H9 (cell line): ENCODE measurements around the gene C16orf74. TPM values are rescaled to one million over a fixed set of nuclear protein-coding genes. Genes with fewer than 3 reads are reported as not detected.

ENCODE experiments used
- DNase-seq: peaks from one replicate; pipeline ENCODE4 v3.0.0-alpha.2; 2017
- H2AFZ ChIP-seq: one replicate; pipeline ENCODE4 v1.6.1; 2013; ENCODE audit warnings: mild to moderate bottlenecking, low read length, control low read depth, moderate library complexity
- H2AK5ac ChIP-seq: 2 replicates; pipeline ENCODE4 v1.6.1; 2013; ENCODE audit warnings: low read length, control low read depth, mixed read lengths; ENCODE audit not compliant: insufficient read length
- H2BK120ac ChIP-seq: one replicate; pipeline ENCODE4 v1.6.1; 2013; ENCODE audit warnings: low read depth, mild to moderate bottlenecking, low read length, control low read depth, inconsistent platforms; ENCODE audit not compliant: poor library complexity, severe bottlenecking
- H2BK12ac ChIP-seq: 2 replicates; pipeline ENCODE4 v1.6.1; 2013; ENCODE audit warnings: low read length, control low read depth, mixed read lengths, low read depth; ENCODE audit not compliant: insufficient read length
- H2BK15ac ChIP-seq: 2 replicates; pipeline ENCODE4 v1.6.1; 2013; ENCODE audit warnings: low read depth, low read length, control low read depth
- H2BK20ac ChIP-seq: one replicate; pipeline ENCODE4 v1.6.1; 2013; ENCODE audit warnings: low read depth, mild to moderate bottlenecking, low read length, control low read depth, inconsistent platforms; ENCODE audit not compliant: poor library complexity, severe bottlenecking
- H2BK5ac ChIP-seq: 2 replicates; pipeline ENCODE4 v1.6.1; 2013; ENCODE audit warnings: low read length, control low read depth, mixed read lengths; ENCODE audit not compliant: insufficient read length
- H3K14ac ChIP-seq: 2 replicates; pipeline ENCODE4 v1.6.1; 2013; ENCODE audit warnings: low read length, control low read depth; ENCODE audit not compliant: insufficient read depth
- H3K18ac ChIP-seq: 2 replicates; pipeline ENCODE4 v1.6.1; 2013; ENCODE audit warnings: low read depth, mild to moderate bottlenecking, mixed read lengths, low read length, control low read depth; ENCODE audit not compliant: insufficient read length
- H3K23ac ChIP-seq: 2 replicates; pipeline ENCODE4 v1.6.1; 2013; ENCODE audit warnings: low read length, control low read depth, mixed read lengths, low read depth; ENCODE audit not compliant: insufficient read length
- H3K23me2 ChIP-seq: 2 replicates; pipeline ENCODE4 v1.6.1; 2013; ENCODE audit warnings: low read depth, mild to moderate bottlenecking, mixed read lengths, low read length, control low read depth; ENCODE audit not compliant: insufficient read length, poor library complexity, severe bottlenecking
- H3K27ac ChIP-seq: 2 replicates; pipeline ENCODE4 v1.5.1; 2013; ENCODE audit warnings: low read length, control low read depth, mixed read lengths, low read depth; ENCODE audit not compliant: insufficient read length
- H3K27me3 ChIP-seq: 2 replicates; pipeline ENCODE4 v1.6.1; 2013; ENCODE audit warnings: low read length, control low read depth, inconsistent platforms; ENCODE audit not compliant: insufficient read depth
- H3K4ac ChIP-seq: 2 replicates; pipeline ENCODE4 v1.6.1; 2013; ENCODE audit warnings: low read depth, mild to moderate bottlenecking, control low read depth, inconsistent platforms, low read length, moderate library complexity
- H3K4me1 ChIP-seq: 2 replicates; pipeline ENCODE4 v1.6.1; 2013; ENCODE audit warnings: low read length, control low read depth, inconsistent platforms; ENCODE audit not compliant: insufficient read depth
- H3K4me2 ChIP-seq: 2 replicates; pipeline ENCODE4 v1.6.1; 2013; ENCODE audit warnings: low read length, control low read depth, mixed read lengths; ENCODE audit not compliant: insufficient read length, insufficient read depth
- H3K56ac ChIP-seq: 2 replicates; pipeline ENCODE4 v1.6.1; 2013; ENCODE audit warnings: low read depth, mild to moderate bottlenecking, mixed read lengths, low read length, control low read depth; ENCODE audit not compliant: insufficient read length
- H3K79me1 ChIP-seq: 2 replicates; pipeline ENCODE4 v1.6.1; 2013; ENCODE audit warnings: low read depth, mild to moderate bottlenecking, moderate library complexity, low read length, control low read depth, inconsistent platforms; ENCODE audit not compliant: insufficient read depth, poor library complexity, severe bottlenecking
- H3K79me2 ChIP-seq: 2 replicates; pipeline ENCODE4 v1.6.1; 2013; ENCODE audit warnings: low read length, control low read depth, inconsistent platforms; ENCODE audit not compliant: insufficient read depth
- H3K9ac ChIP-seq: 2 replicates; pipeline ENCODE4 v1.6.1; 2013; ENCODE audit warnings: low read length, control low read depth, mixed read lengths; ENCODE audit not compliant: insufficient read length; ENCODE audit errors: extremely low read depth
- H3K9me3 ChIP-seq: one replicate; pipeline ENCODE4 v1.6.1; 2013; ENCODE audit warnings: low read depth, low read length, inconsistent platforms; ENCODE audit not compliant: control insufficient read depth
- H3T11ph ChIP-seq: one replicate; pipeline ENCODE4 v1.6.1; 2013; ENCODE audit warnings: mild to moderate bottlenecking, low read length, control low read depth, inconsistent platforms
- H4K20me1 ChIP-seq: one replicate; pipeline ENCODE4 v1.6.1; 2013; ENCODE audit not compliant: control insufficient read depth, insufficient read length, insufficient read depth
- H4K5ac ChIP-seq: 2 replicates; pipeline ENCODE4 v1.6.1; 2013; ENCODE audit warnings: low read depth, mild to moderate bottlenecking, mixed read lengths, low read length, control low read depth; ENCODE audit not compliant: insufficient read length
- H4K8ac ChIP-seq: replicated peaks from 2 replicates; pipeline ENCODE4 v1.6.1; 2013; ENCODE audit warnings: low read length, control low read depth, mixed read lengths, low read depth; ENCODE audit not compliant: insufficient read length
- H4K91ac ChIP-seq: 2 replicates; pipeline ENCODE4 v1.6.1; 2013; ENCODE audit warnings: low read depth, mild to moderate bottlenecking, moderate library complexity, mixed read lengths, low read length, control low read depth; ENCODE audit not compliant: insufficient read length
- H3K27ac Mint-ChIP-seq, 3 experiments: 2 replicates in 2 of 3; 3 replicates in 1 of 3; pipeline ENCODE4 v1.8.0; 2020 to 2021; ENCODE audit warnings: mixed read lengths in 3 of 3, mild to moderate bottlenecking in 1 of 3, moderate library complexity in 1 of 3
- H3K27me3 Mint-ChIP-seq: 2 replicates; pipeline ENCODE4 v1.8.0; 2021; ENCODE audit warnings: low read depth, mild to moderate bottlenecking, moderate library complexity, mixed read lengths
- H3K36me3 Mint-ChIP-seq, 3 experiments: 2 replicates in 2 of 3; 3 replicates in 1 of 3; pipeline ENCODE4 v1.8.0; 2020 to 2021; ENCODE audit warnings: low read depth in 3 of 3, mixed read lengths in 3 of 3; ENCODE audit not compliant: insufficient read depth in 1 of 3
- H3K4me1 Mint-ChIP-seq, 2 experiments: 2 replicates each; pipeline ENCODE4 v1.8.0; 2020; ENCODE audit warnings: mixed read lengths in 2 of 2
- H3K4me3 Mint-ChIP-seq, 2 experiments: 2 replicates in 1 of 2; 3 replicates in 1 of 2; pipeline ENCODE4 v1.8.0; 2020 to 2021; ENCODE audit warnings: mild to moderate bottlenecking in 2 of 2, mixed read lengths in 2 of 2, moderate library complexity in 1 of 2
- H3K9me3 Mint-ChIP-seq, 2 experiments: 2 replicates in 1 of 2; 3 replicates in 1 of 2; pipeline ENCODE4 v1.8.0; 2020; ENCODE audit warnings: mild to moderate bottlenecking in 2 of 2, mixed read lengths in 2 of 2, moderate library complexity in 1 of 2
- WGBS: extraction: QIAGEN DNeasy Blood & Tissue Kit; methylation state at CpG from one replicate; pipeline ENCODE4 v1.1.7; 2013; ENCODE audit warnings: missing lambda C conversion rate, low lambda C conversion rate, mixed read lengths; ENCODE audit not compliant: insufficient read length; ENCODE audit errors: extremely low coverage; 5-methylcytosine and 5-hydroxymethylcytosine counted together
- total RNA-seq: library from RNA; stranded (reverse); gene quantifications from 2 replicates; pipeline ENCODE4 v1.2.1, GENCODE V29; 2021
- TF ChIP-seq, protein P1 (sequence below): fragments of 200-600 bp; sonication (generic); conservative IDR thresholded peaks from 3 replicates; pipeline ENCODE4 v1.8.0; 2021; ENCODE audit warnings: antibody characterized with exemption, mild to moderate bottlenecking

C16orf74 gene
- total RNA-seq, 1 experiment from 2014 or later = 5.6 TPM

GRCh38 chr16:85659336-85659735, 91.6 kb downstream of the C16orf74 start:
- H3K4ac ChIP-seq = no peak overlapping the region
- TF ChIP-seq, protein P1, sequence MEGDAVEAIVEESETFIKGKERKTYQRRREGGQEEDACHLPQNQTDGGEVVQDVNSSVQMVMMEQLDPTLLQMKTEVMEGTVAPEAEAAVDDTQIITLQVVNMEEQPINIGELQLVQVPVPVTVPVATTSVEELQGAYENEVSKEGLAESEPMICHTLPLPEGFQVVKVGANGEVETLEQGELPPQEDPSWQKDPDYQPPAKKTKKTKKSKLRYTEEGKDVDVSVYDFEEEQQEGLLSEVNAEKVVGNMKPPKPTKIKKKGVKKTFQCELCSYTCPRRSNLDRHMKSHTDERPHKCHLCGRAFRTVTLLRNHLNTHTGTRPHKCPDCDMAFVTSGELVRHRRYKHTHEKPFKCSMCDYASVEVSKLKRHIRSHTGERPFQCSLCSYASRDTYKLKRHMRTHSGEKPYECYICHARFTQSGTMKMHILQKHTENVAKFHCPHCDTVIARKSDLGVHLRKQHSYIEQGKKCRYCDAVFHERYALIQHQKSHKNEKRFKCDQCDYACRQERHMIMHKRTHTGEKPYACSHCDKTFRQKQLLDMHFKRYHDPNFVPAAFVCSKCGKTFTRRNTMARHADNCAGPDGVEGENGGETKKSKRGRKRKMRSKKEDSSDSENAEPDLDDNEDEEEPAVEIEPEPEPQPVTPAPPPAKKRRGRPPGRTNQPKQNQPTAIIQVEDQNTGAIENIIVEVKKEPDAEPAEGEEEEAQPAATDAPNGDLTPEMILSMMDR = no peak
- H3K27me3 Mint-ChIP-seq = no peaks in the 10 kb centered on the region; the same call in 1 of the 2 replicates
- no peaks in the 10 kb centered on the region for H3K23me2 ChIP-seq
- H3K79me2 ChIP-seq = no peaks in the 10 kb centered on the region
- no peak overlapping the region for H3K23ac ChIP-seq
- H3K4me3 Mint-ChIP-seq = no peak overlapping the region
- 0 out of 7 replicates have a peak overlapping the region, but pooled peaks have one; percentile 60 to 97 (median 84) for H3K27ac Mint-ChIP-seq
- no peaks in the 10 kb centered on the region for H3K27me3 ChIP-seq
- H3K9me3 ChIP-seq = no peaks in the 10 kb centered on the region
- H3K14ac ChIP-seq = no peak overlapping the region
- no peaks in the 10 kb centered on the region for H4K20me1 ChIP-seq
- no peaks in the 10 kb centered on the region for H3K9me3 Mint-ChIP-seq
- no peak overlapping the region for H2BK20ac ChIP-seq
- no peak overlapping the region for H2BK5ac ChIP-seq
- no peak overlapping the region for H2BK12ac ChIP-seq
- no peaks in the 10 kb centered on the region for H3K79me1 ChIP-seq
- H3K56ac ChIP-seq = no peak overlapping the region
- no peak overlapping the region for H2BK15ac ChIP-seq
- H2BK120ac ChIP-seq = no peak overlapping the region
- no peak overlapping the region for H2AK5ac ChIP-seq
- no peak overlapping the region for H3T11ph ChIP-seq
- no peak overlapping the region for H4K91ac ChIP-seq
- no peaks in the 10 kb centered on the region for H3K4me1 ChIP-seq
- H3K4me2 ChIP-seq = no peak overlapping the region
- H2AFZ ChIP-seq = no peak overlapping the region
- peaks cover 50 to 93% (median 91%) of the 10 kb centered on the region in 3 experiments for H3K36me3 Mint-ChIP-seq
- no peak overlapping the region for H3K9ac ChIP-seq
- H3K18ac ChIP-seq = no peak overlapping the region
- H4K5ac ChIP-seq = no peak overlapping the region
- peaks cover 4% of the 10 kb centered on the region in 2 experiments; a peak in 3 of 4 replicates for H3K4me1 Mint-ChIP-seq
- no peak overlapping the region for H4K8ac ChIP-seq
- WGBS = no CpG with 5 or more reads among the region's 8 CpGs
- DNase-seq = no peak
- no peak overlapping the region for H3K27ac ChIP-seq
